LNCaP clone FGC (cell line): ENCODE data around the gene DPH1.
A peak's percentile ranks its signal among the peaks of the same experiment; 100 is the strongest.

ENCODE experiments used
- DNase-seq: peaks from one replicate; pipeline ENCODE4 v3.0.0-alpha.2; 2011; ENCODE audit warnings: low read depth
- H3K4me3 ChIP-seq: 2 replicates; pipeline ENCODE4 v1.5.1; 2011; ENCODE audit warnings: mild to moderate bottlenecking, low read depth, low read length, control low read depth
- TF ChIP-seq, protein P1 (sequence below): IDR thresholded peaks from 2 replicates; pipeline ENCODE4 v1.5.1; 2012; ENCODE audit warnings: mild to moderate bottlenecking; ENCODE audit not compliant: control insufficient read depth, insufficient read depth; ENCODE audit errors: extremely low read depth

The DPH1 gene

DNA sequence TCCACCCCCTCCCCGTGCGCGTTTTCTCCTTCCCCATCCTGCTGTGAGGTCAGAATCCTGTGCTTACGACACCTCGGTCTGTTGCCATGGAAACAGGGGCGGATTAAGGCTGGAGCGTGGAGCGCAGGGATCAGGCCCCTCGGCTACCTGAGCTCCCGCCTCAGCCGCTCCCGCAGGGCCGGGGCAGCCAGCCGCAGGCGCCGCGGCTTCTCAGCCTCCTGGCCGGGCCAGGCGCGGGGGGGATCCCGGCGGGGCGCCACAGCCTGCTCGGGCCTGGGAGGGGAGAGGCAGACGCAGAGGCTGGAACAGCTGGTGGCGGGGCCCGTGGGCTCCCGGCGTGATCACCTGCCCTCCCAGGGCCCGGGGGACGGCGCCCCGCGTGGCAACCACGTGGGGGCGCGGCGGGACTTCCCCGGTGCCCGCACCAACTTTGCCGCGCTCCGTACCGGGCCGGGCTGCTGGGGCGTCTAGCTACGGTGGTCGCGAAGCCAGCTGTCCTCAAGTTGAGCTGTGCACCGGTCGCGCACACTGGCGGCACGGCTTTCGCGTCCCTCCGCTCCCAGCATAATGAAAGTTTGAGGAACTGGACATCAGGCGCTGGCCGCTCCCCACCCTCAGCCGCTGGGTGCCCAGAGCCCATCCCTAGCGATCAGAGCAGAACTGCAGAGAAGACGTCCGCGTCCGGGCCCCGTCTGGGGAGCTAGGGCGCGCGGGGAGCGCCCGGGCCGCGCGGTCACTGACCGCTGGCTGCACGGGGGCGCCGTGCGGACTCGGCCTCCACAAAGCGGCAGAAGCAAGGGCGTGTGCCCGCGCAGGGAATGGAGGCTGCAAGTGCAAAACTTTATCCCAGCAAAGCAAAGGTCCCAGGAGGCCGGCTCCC is 6.0 kb upstream of the DPH1 start:
- no peak for DNase-seq
- peak overlapping the region; percentile 61 for H3K4me3 ChIP-seq
- TF ChIP-seq, protein P1, sequence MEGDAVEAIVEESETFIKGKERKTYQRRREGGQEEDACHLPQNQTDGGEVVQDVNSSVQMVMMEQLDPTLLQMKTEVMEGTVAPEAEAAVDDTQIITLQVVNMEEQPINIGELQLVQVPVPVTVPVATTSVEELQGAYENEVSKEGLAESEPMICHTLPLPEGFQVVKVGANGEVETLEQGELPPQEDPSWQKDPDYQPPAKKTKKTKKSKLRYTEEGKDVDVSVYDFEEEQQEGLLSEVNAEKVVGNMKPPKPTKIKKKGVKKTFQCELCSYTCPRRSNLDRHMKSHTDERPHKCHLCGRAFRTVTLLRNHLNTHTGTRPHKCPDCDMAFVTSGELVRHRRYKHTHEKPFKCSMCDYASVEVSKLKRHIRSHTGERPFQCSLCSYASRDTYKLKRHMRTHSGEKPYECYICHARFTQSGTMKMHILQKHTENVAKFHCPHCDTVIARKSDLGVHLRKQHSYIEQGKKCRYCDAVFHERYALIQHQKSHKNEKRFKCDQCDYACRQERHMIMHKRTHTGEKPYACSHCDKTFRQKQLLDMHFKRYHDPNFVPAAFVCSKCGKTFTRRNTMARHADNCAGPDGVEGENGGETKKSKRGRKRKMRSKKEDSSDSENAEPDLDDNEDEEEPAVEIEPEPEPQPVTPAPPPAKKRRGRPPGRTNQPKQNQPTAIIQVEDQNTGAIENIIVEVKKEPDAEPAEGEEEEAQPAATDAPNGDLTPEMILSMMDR: peak; percentile 11; the same call in 1 of the 2 replicates

DNA sequence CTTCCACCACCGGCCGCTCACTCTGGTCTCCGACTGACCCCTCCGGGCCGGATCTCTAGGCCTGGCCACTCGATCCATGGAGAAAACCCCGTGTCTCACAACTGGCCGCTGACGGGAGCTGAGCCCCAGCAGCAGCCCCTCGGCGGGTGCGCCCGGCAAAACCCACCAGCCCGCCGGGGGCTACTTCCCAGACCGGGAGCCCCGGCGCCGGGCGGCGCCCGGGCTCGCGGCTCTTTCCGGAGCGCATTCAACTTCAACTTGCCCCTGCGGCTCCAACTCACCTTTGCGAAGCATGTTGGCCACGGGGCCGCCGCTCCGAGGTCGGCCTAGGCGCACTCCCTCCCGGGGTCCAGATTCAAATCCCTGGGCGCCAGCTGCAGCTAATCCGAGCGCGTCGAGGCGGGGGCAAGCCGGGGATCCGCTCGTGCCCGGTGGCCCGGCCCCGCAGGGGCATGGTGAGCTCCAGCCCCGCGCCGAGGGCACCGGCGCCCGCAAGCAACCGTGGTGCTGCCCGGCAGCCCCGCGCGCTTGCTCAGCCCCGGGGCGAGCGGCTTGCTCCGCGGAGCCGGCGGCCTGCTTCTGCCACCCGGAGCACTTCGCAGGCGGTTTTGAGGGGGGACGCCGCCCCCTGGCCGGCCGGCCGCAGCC is 5.3 kb upstream of the DPH1 start:
- DNase-seq: no peak
- TF ChIP-seq, protein P1: no peak
- H3K4me3 ChIP-seq: peak overlapping the region; percentile 61

DNA sequence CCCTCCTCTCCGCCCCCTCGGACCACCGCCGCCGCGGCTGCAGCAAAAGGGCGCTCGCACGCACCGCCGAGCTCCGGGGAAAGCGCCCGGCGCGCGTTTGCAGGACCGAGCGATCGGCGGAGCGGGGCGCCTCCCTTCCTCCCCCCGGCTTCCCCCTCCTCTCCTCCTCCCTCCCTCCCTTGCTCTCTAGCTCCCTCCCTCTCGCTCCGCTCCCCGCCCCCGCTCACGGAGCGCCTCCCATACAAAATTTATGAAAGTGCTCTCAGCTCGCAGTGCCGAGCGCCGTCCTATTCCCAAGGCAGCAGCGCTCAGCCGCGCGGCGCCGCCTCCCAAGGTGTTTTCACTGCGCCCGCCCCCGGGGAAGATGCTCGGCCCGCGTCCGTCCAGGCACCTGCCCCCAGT is 4.7 kb upstream of the DPH1 start, which contains the start of gene RTN4RL1:
Gene RTN4RL1 (minus strand): TSS at position 115 of the 402 bp plus-strand sequence. CDS start 469 bp downstream, outside the sequence.
- peak within 1 kb of the TSS; percentile 61 for H3K4me3 ChIP-seq
- TF ChIP-seq, protein P1: peak; percentile 15; the same call in 1 of the 2 replicates
- peak; percentile 51 for DNase-seq

DNA sequence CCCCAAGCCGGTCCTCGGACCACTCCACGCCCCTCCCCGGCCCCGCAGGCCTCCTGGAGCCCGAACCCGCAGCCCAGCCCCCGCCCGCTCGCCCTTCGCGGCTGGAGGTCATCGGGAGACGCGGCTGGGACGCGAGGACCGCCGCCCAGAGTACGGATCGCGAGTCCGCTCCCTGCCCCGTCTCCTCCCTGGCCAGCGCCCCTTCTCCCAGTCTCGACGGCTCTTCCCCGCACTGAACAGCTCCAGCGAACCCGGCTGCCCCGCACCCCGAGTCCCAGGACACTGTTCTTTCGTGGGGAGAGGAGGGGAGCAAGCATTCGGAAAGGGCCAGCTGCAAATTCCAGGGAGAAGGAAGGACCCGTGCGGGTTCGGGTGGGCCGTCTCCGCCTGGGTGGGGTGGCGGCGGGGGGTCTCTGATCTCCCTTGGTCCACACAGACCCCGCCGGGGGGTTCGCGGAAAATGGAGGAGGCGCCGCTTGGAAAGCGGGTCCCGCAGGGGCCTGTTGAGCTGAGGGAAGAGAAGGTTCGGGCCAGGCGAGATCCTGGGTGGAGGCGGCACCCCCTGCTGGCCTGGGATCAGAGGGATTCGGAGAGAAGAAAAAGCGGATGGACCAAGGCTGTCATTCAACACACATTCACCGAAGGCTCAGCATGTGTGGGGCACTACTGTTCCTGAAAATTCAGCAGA is 4.2 kb upstream of the DPH1 start:
- TF ChIP-seq, protein P1: peak; percentile 94
- peak overlapping the region; percentile 61 for H3K4me3 ChIP-seq
- DNase-seq: no peak

DNA sequence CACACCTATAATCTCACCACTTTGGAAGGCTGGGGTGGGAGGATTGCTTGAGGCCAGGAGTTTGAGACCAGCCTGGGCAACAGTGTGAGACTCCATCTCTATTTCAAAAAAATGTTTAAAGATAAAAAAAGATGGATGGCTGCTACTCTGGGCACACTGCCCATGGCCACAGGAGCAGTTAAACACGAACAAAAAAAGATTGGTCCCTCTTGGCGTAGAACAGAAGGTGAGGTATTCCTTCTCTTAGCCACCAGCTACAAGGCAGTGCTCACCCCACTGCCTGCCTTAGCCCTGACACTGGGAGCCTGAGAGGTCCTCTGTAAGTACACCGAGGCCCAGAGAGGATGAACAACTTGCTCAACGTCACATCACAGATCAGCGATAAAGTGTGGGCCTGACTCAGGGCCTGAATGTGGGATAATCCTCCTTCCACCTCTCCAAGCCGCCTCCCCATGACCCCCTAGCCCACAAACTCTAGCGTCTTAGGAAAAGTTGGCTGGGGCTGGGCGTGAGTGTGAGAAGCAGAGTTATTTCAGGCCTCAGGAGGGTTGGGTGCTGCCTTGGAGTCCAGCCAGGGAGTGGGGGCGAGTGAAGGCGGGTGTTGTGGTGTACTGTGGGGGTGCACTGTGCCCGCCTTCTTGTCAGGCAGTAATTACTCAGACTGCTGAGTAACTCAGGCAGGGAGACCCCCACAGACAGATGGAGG is 2.3 kb upstream of the DPH1 start:
- DNase-seq: no peak
- TF ChIP-seq, protein P1: no peak
- no peak overlapping the region for H3K4me3 ChIP-seq

DNA sequence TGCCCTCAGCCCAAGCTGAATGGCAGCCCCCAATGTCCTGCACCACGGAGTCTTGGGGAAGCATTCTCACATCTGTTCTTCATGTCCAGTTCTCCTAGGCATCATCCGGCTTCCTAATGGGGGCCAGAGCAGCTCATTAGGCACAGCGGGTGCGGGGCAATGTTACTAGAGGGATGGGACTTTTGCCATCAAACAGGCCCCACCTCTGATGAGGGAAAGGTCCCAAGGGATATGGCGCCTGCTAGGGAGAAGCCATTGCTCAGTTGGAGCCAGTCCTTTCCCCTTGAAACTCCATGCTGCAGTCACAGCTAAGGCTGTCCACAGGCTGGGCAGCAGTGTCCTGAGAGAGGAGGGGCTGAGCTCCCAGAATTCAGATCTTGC is 1.7 kb upstream of the DPH1 start:
- H3K4me3 ChIP-seq: no peak overlapping the region
- no peak for DNase-seq
- TF ChIP-seq, protein P1: no peak
